Osteocyte (in vitro differentiated cells): Measurements from ENCODE around the gene BORCS8. TPM values are rescaled to one million over a fixed set of nuclear protein-coding genes. Genes with fewer than 3 reads are reported as not detected.

Experiments used
- DNase-seq: peaks from one replicate; pipeline ENCODE4 v3.0.0; 2021; ENCODE audit warnings: mixed read lengths; ENCODE audit not compliant: unreplicated experiment; ENCODE audit errors: extremely low spot score
- H3K27ac Mint-ChIP-seq: one replicate; pipeline ENCODE4 v1.8.0; 2021; ENCODE audit warnings: mild to moderate bottlenecking, mixed read lengths; ENCODE audit not compliant: unreplicated experiment
- H3K27me3 Mint-ChIP-seq: one replicate; pipeline ENCODE4 v1.8.0; 2021; ENCODE audit warnings: mixed read lengths; ENCODE audit not compliant: unreplicated experiment
- H3K36me3 Mint-ChIP-seq: one replicate; pipeline ENCODE4 v1.8.0; 2021; ENCODE audit warnings: mixed read lengths; ENCODE audit not compliant: unreplicated experiment
- H3K4me1 Mint-ChIP-seq: one replicate; pipeline ENCODE4 v1.8.0; 2021; ENCODE audit warnings: mixed read lengths; ENCODE audit not compliant: unreplicated experiment
- H3K4me3 Mint-ChIP-seq: one replicate; pipeline ENCODE4 v1.8.0; 2021; ENCODE audit warnings: mild to moderate bottlenecking, moderate library complexity, mixed read lengths; ENCODE audit not compliant: unreplicated experiment
- H3K9me3 Mint-ChIP-seq: one replicate; pipeline ENCODE4 v1.8.0; 2021; ENCODE audit warnings: mixed read lengths; ENCODE audit not compliant: unreplicated experiment
- total RNA-seq: library from RNA; stranded (reverse); gene quantifications from 2 replicates; pipeline ENCODE4 v1.2.1, GENCODE V29; 2021
- TF ChIP-seq, protein P1 (sequence below): fragments of 200-600 bp; sonication (generic); IDR thresholded peaks from 2 replicates; pipeline ENCODE4 v1.5.0; 2021; ENCODE audit warnings: antibody characterized with exemption, mild to moderate bottlenecking, moderate library complexity

Gene BORCS8
- total RNA-seq, 1 donor from 2014 or later: 24.4 TPM

DNA sequence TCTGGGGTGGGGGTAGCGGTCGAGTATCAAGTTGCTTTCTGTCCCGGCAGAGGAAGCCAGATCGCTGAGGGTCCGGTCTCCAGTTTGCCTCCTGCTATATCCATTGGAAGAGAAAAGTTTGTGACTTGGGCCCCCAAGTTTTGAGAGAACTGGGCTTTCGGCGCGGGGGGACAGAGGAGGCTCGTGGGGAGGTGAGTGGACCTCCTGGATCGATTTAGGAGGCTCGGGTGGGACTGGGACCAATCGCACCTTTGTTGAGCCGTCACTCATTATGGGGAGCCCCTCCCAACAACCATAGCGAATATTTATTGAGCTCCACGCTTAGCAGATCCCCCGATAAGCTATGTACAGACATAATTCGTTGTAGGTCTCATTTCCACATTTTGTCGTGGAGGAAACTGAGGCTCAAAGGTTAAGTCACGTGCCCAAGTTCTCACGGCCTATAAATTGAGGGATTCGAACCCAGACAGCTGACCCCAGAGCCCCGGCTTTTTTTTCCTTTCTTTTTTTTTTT is 1.0 kb upstream of the BORCS8 start:
- Mint-ChIP-seq H3K27me3 (no peaks in the 10 kb centered on the region), H3K27ac (peak overlapping the region; percentile 98), H3K4me1 (peaks cover 40% of the 10 kb centered on the region), H3K36me3 (no peaks in the 10 kb centered on the region), H3K9me3 (no peaks in the 10 kb centered on the region), H3K4me3 (peak overlapping the region; percentile 93)
- TF ChIP-seq, protein P1, sequence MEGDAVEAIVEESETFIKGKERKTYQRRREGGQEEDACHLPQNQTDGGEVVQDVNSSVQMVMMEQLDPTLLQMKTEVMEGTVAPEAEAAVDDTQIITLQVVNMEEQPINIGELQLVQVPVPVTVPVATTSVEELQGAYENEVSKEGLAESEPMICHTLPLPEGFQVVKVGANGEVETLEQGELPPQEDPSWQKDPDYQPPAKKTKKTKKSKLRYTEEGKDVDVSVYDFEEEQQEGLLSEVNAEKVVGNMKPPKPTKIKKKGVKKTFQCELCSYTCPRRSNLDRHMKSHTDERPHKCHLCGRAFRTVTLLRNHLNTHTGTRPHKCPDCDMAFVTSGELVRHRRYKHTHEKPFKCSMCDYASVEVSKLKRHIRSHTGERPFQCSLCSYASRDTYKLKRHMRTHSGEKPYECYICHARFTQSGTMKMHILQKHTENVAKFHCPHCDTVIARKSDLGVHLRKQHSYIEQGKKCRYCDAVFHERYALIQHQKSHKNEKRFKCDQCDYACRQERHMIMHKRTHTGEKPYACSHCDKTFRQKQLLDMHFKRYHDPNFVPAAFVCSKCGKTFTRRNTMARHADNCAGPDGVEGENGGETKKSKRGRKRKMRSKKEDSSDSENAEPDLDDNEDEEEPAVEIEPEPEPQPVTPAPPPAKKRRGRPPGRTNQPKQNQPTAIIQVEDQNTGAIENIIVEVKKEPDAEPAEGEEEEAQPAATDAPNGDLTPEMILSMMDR: no peak
- DNase-seq: no peak

DNA sequence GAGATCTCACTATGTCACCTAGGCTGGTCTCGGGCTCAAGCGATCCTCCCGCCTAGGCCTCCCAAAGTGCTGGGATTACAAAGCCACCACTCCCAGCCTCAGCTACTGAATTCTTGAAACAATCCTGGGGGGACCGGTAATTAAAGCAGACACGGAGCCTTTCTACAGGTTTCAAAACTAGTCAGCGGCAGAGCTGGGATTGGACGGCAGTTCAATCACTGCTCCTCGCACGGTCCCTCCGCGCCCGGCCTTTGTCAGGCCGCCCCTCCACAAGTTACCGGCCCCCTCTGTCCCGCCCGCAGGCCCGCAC is 229 bp downstream of the BORCS8 start:
- Mint-ChIP-seq H3K4me3 (peak overlapping the region; percentile 93), H3K27ac (peak overlapping the region; percentile 98), H3K9me3 (no peaks in the 10 kb centered on the region), H3K4me1 (peaks cover 40% of the 10 kb centered on the region), H3K36me3 (peaks cover 2% of the 10 kb centered on the region), H3K27me3 (no peaks in the 10 kb centered on the region)
- TF ChIP-seq, protein P1: no peak
- DNase-seq: no peak

DNA sequence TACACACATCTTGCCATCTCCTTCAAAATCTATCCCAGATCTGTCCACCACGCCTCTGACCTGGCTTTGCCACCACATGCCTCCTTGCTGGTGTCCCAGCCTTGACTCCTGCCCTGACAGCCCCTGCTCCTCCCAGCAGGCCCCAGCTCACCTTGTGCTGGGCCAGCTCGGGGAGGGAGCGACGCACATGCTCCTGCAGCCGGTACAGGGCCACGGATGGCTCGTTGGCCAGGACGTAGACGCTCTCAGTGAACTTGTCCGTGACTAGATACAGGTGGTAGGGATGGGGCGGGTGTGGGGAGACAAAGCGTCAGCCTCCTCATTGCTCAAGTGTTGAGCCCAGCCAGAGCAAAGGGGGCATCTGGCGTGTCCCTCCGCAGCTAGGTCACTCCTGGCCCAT is 5.2 kb downstream of the BORCS8 start:
- no peak for DNase-seq
- H3K27ac Mint-ChIP-seq: no peak overlapping the region
- peaks cover 20% of the 10 kb centered on the region for H3K4me1 Mint-ChIP-seq
- no peaks in the 10 kb centered on the region for H3K27me3 Mint-ChIP-seq
- no peaks in the 10 kb centered on the region for H3K9me3 Mint-ChIP-seq
- no peak overlapping the region for H3K4me3 Mint-ChIP-seq
- TF ChIP-seq, protein P1: no peak
- peaks cover 13% of the 10 kb centered on the region for H3K36me3 Mint-ChIP-seq

DNA sequence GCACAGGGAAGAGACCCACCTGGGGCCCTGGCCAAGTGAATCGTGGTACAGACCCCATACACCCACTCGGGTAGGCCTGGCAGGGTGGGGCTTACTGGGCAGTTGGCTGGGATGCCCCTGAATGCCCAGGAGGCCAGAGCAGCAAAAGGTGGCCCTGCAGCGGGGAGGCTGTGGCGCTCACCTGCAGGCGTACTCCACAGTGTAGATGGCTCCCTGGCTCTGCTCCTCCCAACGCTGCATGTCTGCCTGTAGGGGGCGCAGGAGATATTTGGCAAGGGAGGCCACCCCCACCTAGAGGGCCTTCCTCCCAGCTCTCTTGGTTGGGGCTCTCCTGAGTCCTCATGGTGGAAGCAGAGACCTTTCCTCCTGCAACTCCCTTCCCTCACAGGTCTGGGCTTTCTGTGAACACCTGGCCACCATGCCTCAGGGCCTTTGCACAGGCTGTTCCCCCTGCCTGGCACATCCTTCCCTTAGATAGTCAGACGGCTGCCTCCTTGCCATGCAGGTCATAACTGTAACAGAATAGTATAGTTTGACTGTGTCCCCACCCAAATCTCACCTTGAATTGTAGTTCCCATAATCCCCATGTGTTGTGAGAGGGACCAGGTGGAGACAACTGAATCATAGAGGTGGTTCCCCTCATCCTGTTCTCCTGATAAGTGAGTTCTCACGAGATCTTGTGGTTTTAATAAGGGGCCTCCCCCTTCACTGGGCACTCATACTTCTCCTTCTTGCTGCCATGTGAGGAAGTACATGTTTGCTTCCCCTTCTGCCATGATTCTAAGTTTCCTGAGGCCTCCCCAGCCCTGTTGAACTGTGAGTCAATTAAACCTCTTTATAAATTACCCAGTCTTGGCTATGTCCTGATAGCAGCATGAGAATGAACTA is 5.9 kb downstream of the BORCS8 start:
- H3K9me3 Mint-ChIP-seq: no peaks in the 10 kb centered on the region
- no peaks in the 10 kb centered on the region for H3K27me3 Mint-ChIP-seq
- DNase-seq: no peak
- peaks cover 13% of the 10 kb centered on the region for H3K36me3 Mint-ChIP-seq
- no peak overlapping the region for H3K4me3 Mint-ChIP-seq
- H3K27ac Mint-ChIP-seq: no peak overlapping the region
- H3K4me1 Mint-ChIP-seq: peaks cover 16% of the 10 kb centered on the region
- TF ChIP-seq, protein P1: peak; percentile 62

DNA sequence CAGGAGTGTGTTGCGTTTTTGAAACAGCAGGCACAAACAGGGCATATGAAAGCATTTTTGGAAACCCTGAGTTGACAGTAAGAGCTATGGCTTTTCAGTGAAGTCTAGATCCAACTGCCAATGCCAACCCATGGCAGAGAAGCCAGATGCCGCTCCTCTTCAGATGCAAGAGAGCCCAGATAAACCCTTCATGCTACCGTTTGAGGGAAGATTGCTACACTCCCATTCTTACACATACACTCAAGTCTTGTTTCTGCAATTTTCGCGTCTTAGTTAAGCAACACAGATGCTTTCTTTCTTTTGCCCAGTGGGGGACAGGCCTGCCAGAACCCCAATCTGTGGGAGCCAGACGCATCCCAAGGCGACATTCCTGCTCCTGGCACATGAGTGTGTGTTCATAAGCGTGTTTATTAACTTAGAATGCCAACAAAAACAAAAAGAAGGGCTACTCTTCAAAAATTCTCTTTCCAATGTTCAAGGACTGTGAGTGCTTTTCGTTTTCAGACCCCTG is 10.4 kb downstream of the BORCS8 start:
- peaks cover 9% of the 10 kb centered on the region for H3K36me3 Mint-ChIP-seq
- TF ChIP-seq, protein P1: no peak
- H3K27me3 Mint-ChIP-seq: no peaks in the 10 kb centered on the region
- H3K9me3 Mint-ChIP-seq: no peaks in the 10 kb centered on the region
- no peaks in the 10 kb centered on the region for H3K4me1 Mint-ChIP-seq
- H3K27ac Mint-ChIP-seq: no peak overlapping the region
- no peak for DNase-seq
- no peak overlapping the region for H3K4me3 Mint-ChIP-seq
